RWPE1 (cell line): Measurements from ENCODE around the gene SYNE1.
A peak's percentile ranks its signal among the peaks of the same experiment; 100 is the strongest.

Source experiments
- CTCF ChIA-PET: fragments of 350-600 bp; sonication (Branson Sonifier 250); formaldehyde crosslinking; extraction: SDS; loops from one replicate; lab custom pipeline; 2021; lab: Yijun Ruan, JAX
- POLR2A ChIA-PET: fragments of 400-600 bp; formaldehyde crosslinking; extraction: SDS; loops from one replicate; lab custom pipeline; 2020; ENCODE audit warnings: antibody characterized with exemption; ENCODE audit not compliant: low non-redundant PET; lab: Yijun Ruan, JAX
- DNase-seq: peaks from one replicate; pipeline ENCODE4 v3.0.0; 2012; ENCODE audit warnings: low spot score
- H3K27ac ChIP-seq: fragments of 450-650 bp; 2 replicates; pipeline ENCODE4 v1.5.1; 2017
- TF ChIP-seq, protein P1 (sequence below): fragments of 450-650 bp; conservative IDR thresholded peaks from 2 replicates; pipeline ENCODE4 v1.5.1; 2017; ENCODE audit warnings: low read depth, mild to moderate bottlenecking

SYNE1 gene

DNA sequence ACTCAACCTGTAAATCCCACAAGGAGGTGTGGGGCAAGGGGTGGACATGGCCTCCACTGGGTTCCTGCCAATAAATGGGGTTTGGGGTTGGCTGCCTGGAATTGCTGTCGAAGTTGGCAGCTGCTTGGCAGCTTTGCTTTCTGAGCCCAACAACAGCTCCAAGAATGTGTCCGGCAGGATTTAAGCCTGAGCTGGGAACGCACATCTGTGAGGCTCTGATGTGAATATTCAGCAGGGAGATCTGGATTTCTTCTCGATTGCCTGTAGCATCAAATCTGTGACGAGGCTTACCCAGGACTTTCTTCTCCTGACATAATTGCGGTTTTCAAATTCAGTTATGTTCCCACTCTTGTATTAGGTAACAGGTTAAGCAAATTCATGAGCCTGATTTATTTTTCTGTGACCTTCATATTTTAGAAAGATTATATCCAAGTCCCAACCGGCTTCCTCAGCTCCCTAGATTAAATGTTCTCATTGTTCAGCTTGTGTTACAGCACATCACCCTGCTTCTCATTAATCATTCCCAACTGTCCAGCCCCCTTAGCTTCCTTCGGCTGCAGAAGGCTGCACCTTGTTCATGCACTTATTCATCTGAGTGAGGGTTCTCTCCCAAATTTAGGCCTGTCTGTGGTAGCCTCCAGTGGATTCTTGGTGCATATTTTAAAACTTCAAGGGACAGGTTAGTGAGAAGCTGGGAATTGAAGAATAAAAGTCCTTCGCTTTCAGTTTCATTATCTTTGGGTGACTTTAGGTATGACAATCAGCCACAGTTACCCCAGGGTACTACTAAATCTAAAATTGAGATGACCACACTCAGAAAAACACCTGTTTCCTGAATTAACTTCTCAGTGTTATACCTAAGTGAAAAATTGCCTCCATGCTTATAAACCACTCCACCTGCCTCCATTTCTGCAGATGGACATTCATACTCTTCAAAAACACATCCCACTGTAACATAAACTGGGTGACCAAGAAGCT lies 519.7 kb downstream of the SYNE1 start:
- DNase-seq, result no peak
- TF ChIP-seq, protein P1, sequence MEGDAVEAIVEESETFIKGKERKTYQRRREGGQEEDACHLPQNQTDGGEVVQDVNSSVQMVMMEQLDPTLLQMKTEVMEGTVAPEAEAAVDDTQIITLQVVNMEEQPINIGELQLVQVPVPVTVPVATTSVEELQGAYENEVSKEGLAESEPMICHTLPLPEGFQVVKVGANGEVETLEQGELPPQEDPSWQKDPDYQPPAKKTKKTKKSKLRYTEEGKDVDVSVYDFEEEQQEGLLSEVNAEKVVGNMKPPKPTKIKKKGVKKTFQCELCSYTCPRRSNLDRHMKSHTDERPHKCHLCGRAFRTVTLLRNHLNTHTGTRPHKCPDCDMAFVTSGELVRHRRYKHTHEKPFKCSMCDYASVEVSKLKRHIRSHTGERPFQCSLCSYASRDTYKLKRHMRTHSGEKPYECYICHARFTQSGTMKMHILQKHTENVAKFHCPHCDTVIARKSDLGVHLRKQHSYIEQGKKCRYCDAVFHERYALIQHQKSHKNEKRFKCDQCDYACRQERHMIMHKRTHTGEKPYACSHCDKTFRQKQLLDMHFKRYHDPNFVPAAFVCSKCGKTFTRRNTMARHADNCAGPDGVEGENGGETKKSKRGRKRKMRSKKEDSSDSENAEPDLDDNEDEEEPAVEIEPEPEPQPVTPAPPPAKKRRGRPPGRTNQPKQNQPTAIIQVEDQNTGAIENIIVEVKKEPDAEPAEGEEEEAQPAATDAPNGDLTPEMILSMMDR, result no peak
- POLR2A ChIA-PET, result no interaction called here
- no peak overlapping the region for H3K27ac ChIP-seq
- CTCF ChIA-PET, result interaction anchor here (0.9 kb wide), 1 partner anchor 119 kb away, joined by 6 read pairs; no protein-coding TSS in a partner anchor

DNA sequence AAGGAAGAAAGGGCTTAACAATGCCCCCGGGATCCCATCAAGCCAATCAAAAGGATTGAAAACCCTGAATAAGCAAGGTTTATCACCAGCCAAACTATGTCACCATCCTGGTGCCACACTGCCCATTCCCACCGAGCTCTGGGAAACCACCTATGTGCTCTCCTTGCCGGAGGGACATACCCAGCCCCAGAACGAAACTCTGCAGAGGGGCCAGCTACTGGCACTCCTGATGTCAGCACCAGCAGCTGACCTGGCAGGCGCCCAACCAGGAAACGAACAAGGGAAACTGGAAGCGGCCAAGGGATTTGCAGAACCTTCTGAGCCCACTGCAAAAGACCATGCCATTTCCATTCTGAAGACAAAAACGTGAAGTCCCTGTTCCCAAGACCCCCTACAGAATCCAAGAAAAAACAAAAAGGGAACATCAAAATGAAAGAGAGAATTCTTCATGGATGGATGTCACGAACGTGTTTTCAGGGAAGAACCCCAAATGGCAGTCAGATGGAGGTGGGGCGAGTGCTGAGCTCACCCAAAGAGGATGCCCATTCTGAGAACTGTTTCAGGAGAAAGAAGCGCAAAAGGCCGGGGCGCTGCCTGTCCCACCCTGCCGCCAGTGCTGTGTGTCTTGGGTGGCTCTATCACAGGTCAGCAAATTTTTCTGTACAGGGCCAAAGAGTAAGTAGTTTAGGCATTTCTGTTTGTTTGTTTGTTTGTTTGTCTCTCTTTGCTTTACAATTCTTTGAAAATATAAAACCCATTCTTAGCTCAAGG lies 524.5 kb downstream of the SYNE1 start:
- CTCF ChIA-PET, result interaction anchor here (1.0 kb wide), 1 partner anchor 160 kb away, joined by 3 read pairs; no protein-coding TSS in a partner anchor
- no peak for DNase-seq
- TF ChIP-seq, protein P1, result no peak
- H3K27ac ChIP-seq, result no peak overlapping the region
- POLR2A ChIA-PET, result no interaction called here

DNA sequence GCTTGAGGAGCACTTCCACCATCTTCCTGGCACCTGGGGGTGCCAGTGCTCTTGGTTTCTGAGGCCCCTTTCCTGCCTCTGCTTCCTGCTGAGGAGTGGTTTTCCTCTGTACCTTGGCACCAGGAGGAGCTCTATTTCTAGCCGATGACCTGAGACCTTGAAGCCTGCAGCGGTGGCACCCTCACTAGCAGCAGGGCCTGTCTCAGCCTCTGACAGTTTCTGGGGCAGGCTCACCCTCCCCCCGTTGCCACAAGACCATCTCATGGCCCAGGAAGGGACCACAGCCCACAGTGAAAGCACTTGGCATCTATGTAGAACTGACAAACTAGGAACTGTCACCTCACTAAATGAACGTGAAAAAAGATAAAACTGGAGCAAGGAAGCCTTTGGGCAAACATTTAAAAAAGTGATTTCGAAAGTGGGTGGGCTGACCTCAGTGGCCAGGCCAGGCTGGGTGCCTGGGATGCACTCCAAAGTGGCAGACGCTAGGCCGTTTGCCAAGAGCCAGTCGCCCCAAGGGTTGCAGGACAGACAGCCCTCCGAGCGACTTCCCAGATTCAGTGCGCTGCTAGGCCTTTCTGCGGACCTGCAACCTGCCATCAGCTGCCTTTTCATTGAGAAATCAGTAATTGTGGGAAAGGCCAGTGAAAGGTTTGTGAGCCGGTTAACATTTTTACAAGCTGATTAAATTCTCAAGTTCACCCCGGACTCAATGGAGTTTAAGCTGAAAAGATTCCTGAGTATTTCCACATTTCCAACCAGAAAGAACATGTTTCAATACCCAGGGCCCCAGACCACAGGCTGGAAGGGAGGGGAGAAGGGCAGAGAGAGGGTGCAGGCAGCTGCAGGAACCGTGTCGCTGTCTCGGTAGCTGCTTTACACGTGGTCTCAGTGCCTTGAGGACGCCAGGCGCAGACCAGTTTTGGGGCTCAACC lies 526.0 kb downstream of the SYNE1 start:
- no peak for DNase-seq
- H3K27ac ChIP-seq, result peak overlapping the region; percentile 76
- TF ChIP-seq, protein P1, result no peak
- ChIA-PET CTCF (interaction anchor here (0.6 to 1.0 kb wide), 4 partner anchors 14 to 562 kb away, joined by 3 to 4 read pairs (median 3); no protein-coding TSS in a partner anchor), POLR2A (no interaction called here)

- TF ChIP-seq, protein P1, result no peak
- no peak for DNase-seq
- no peak overlapping the region for H3K27ac ChIP-seq
- ChIA-PET POLR2A (no interaction called here), CTCF (interaction anchor here (1.0 kb wide), 1 partner anchor 11 kb away, joined by 9 read pairs; no protein-coding TSS in a partner anchor)
Measured at GRCh38 chr6:152107973-152108372, 529.2 kb downstream of the SYNE1 start.

GRCh38 chr6:152100183-152100618 lies 537.0 kb downstream of the SYNE1 start:
- DNase-seq, result peak; percentile 49
- TF ChIP-seq, protein P1, result no peak
- POLR2A ChIA-PET, result interaction anchor here (0.6 kb wide), 1 partner anchor 140 kb away, joined by 3 read pairs; no protein-coding TSS in a partner anchor
- H3K27ac ChIP-seq, result peak overlapping the region; percentile 74
- CTCF ChIA-PET, result interaction anchor here (0.5 kb wide), 1 partner anchor 330 kb away, joined by 3 read pairs; no protein-coding TSS in a partner anchor
